Vagina (tissue), 2 donors: ENCODE measurements around the gene FHIP1A.
"Not testable (repeated sequence)": the region's sequence is repeated elsewhere in the genome, so short reads cannot be mapped to it uniquely, and the experiment has no call there.

Experiments
- CTCF ChIP-seq, 3 experiments: fragments of 450-650 bp in 2 of 3; fragments of 200-600 bp in 1 of 3; sonication (generic) in 1 of 3; IDR thresholded peaks; one replicate each; pipeline ENCODE4 v1.5.1; 2017 to 2019; ENCODE audit warnings: antibody characterized with exemption in 3 of 3, mild to moderate bottlenecking in 2 of 3, moderate library complexity in 2 of 3
- POLR2A ChIP-seq, 2 donors: fragments of 450-650 bp; IDR thresholded peaks; one replicate each; pipeline ENCODE4 v1.6.1; 2017; ENCODE audit warnings: antibody characterized with exemption in 2 of 2, mild to moderate bottlenecking in 2 of 2, moderate library complexity in 2 of 2
- POLR2AphosphoS5 ChIP-seq, 2 donors: sonication (generic); formaldehyde crosslinking; IDR thresholded peaks; one replicate each; pipeline ENCODE4 v1.9.0; 2017; ENCODE audit warnings: antibody characterized with exemption in 2 of 2, mild to moderate bottlenecking in 2 of 2, low read depth in 1 of 2; ENCODE audit not compliant: insufficient read depth in 1 of 2

GRCh38 chr4:151389799-151390198, 19.2 kb upstream of the FHIP1A start:
- TF ChIP-seq CTCF (IDR thresholded peaks at IDR 0.05); POLR2A (IDR thresholded peaks at IDR 0.05); POLR2AphosphoS5 (IDR thresholded peaks at IDR 0.05; ENCODE audit: insufficient read depth in 1 of 2, low read depth in 1 of 2): not testable (repeated sequence)
